DND-41 (cell line): ENCODE results near the gene LRRTM4.

Experiments used
- EZH2 ChIP-seq: IDR thresholded peaks from 3 replicates; pipeline ENCODE4 v1.6.1; 2012; ENCODE audit warnings: borderline replicate concordance, low read depth, mild to moderate bottlenecking, moderate library complexity, low read length, inconsistent platforms; ENCODE audit not compliant: severe bottlenecking
- TF ChIP-seq, protein P1 (sequence below): IDR thresholded peaks from 2 replicates; pipeline ENCODE4 v1.5.1; 2012; ENCODE audit warnings: borderline replicate concordance, low read length, moderate library complexity, mild to moderate bottlenecking; ENCODE audit not compliant: poor library complexity, severe bottlenecking; ENCODE audit errors: extremely low read depth

DNA sequence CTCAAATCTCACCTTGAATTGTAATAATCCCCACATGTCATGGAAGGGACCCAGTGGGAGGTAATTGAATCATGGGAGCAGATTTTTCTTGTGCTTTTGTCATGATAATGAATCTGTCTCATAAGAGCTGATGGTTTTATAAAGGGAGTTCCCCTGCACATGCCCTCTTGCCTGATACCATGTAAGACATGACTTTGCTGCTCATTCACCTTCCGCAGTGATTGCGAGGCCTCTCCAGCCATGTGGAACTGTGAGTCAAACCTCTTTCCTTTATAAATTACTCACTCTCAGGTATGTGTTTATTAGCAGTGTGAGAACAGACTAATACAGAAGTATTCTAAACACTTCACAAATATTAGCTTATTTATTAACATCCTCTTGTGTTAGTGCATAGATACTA is 516.7 kb downstream of the LRRTM4 start:
- TF ChIP-seq, protein P1, sequence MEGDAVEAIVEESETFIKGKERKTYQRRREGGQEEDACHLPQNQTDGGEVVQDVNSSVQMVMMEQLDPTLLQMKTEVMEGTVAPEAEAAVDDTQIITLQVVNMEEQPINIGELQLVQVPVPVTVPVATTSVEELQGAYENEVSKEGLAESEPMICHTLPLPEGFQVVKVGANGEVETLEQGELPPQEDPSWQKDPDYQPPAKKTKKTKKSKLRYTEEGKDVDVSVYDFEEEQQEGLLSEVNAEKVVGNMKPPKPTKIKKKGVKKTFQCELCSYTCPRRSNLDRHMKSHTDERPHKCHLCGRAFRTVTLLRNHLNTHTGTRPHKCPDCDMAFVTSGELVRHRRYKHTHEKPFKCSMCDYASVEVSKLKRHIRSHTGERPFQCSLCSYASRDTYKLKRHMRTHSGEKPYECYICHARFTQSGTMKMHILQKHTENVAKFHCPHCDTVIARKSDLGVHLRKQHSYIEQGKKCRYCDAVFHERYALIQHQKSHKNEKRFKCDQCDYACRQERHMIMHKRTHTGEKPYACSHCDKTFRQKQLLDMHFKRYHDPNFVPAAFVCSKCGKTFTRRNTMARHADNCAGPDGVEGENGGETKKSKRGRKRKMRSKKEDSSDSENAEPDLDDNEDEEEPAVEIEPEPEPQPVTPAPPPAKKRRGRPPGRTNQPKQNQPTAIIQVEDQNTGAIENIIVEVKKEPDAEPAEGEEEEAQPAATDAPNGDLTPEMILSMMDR, result no peak
- TF ChIP-seq EZH2, result no peak
